DOHH2 (cell line): ENCODE measurements around the gene WTAP.

ENCODE experiments used
- H3F3A ChIP-seq: fragments of 200-600 bp; sonication (generic), shearing (Covaris generic); 2 replicates; pipeline ENCODE4 v1.6.0; 2016; ENCODE audit warnings: antibody characterized with exemption, mild to moderate bottlenecking; ENCODE audit not compliant: control insufficient read depth, insufficient read depth
- H3K27ac ChIP-seq: fragments of 200-600 bp; sonication (generic); 2 replicates; pipeline ENCODE4 v1.5.1; 2014; ENCODE audit warnings: low read depth, mild to moderate bottlenecking, low read length, moderate library complexity
- H3K27me3 ChIP-seq: fragments of 200-600 bp; sonication (generic); 2 replicates; pipeline ENCODE4 v1.6.1; 2014; ENCODE audit warnings: mild to moderate bottlenecking, low read length, mixed read lengths; ENCODE audit not compliant: control insufficient read depth
- H3K36me3 ChIP-seq: fragments of 200-600 bp; sonication (generic); 2 replicates; pipeline ENCODE4 v1.6.1; 2014; ENCODE audit warnings: mild to moderate bottlenecking, low read length, moderate library complexity, mixed read lengths; ENCODE audit not compliant: control insufficient read depth
- H3K4me1 ChIP-seq: fragments of 200-600 bp; sonication (generic); 2 replicates; pipeline ENCODE4 v1.6.1; 2014; ENCODE audit warnings: mild to moderate bottlenecking, low read length, mixed read lengths; ENCODE audit not compliant: control insufficient read depth
- H3K4me2 ChIP-seq: fragments of 200-600 bp; sonication (generic); 2 replicates; pipeline ENCODE4 v1.6.0; 2014; ENCODE audit warnings: mild to moderate bottlenecking, low read length, moderate library complexity
- H3K4me3 ChIP-seq: fragments of 200-600 bp; sonication (generic); 2 replicates; pipeline ENCODE4 v1.5.1; 2014; ENCODE audit warnings: mild to moderate bottlenecking, low read length, mixed read lengths
- H3K79me2 ChIP-seq: fragments of 200-600 bp; sonication (generic); 2 replicates; pipeline ENCODE4 v1.6.1; 2014; ENCODE audit warnings: mild to moderate bottlenecking, low read length, mixed read lengths; ENCODE audit not compliant: control insufficient read depth
- H3K9me2 ChIP-seq: fragments of 200-600 bp; sonication (generic); replicated peaks from 2 replicates; pipeline ENCODE4 v1.6.1; 2014; ENCODE audit warnings: mild to moderate bottlenecking, low read length, mixed read lengths; ENCODE audit not compliant: control insufficient read depth
- H3K9me3 ChIP-seq: fragments of 200-600 bp; sonication (generic); 2 replicates; pipeline ENCODE4 v1.6.1; 2014; ENCODE audit warnings: antibody characterized with exemption, low read length, mixed read lengths; ENCODE audit not compliant: control insufficient read depth, insufficient read depth
- H4K20me1 ChIP-seq: fragments of 200-600 bp; sonication (generic); 2 replicates; pipeline ENCODE4 v1.6.0; 2014; ENCODE audit warnings: low read depth, mild to moderate bottlenecking, antibody characterized with exemption, low read length, moderate library complexity; ENCODE audit not compliant: control insufficient read depth, insufficient read depth
- EZH2phosphoT487 ChIP-seq: fragments of 200-600 bp; sonication (generic); IDR thresholded peaks from 2 replicates; pipeline ENCODE4 v1.6.1; 2017; ENCODE audit warnings: borderline replicate concordance, mild to moderate bottlenecking, antibody characterized with exemption, low read length, moderate library complexity, mixed read lengths
- TF ChIP-seq, protein P1 (sequence below): fragments of 200-600 bp; sonication (generic); IDR thresholded peaks from one replicate; pipeline ENCODE4 v1.5.1; 2014; ENCODE audit warnings: antibody characterized with exemption, mild to moderate bottlenecking, low read depth, low read length; ENCODE audit not compliant: poor library complexity, severe bottlenecking

Gene WTAP

DNA sequence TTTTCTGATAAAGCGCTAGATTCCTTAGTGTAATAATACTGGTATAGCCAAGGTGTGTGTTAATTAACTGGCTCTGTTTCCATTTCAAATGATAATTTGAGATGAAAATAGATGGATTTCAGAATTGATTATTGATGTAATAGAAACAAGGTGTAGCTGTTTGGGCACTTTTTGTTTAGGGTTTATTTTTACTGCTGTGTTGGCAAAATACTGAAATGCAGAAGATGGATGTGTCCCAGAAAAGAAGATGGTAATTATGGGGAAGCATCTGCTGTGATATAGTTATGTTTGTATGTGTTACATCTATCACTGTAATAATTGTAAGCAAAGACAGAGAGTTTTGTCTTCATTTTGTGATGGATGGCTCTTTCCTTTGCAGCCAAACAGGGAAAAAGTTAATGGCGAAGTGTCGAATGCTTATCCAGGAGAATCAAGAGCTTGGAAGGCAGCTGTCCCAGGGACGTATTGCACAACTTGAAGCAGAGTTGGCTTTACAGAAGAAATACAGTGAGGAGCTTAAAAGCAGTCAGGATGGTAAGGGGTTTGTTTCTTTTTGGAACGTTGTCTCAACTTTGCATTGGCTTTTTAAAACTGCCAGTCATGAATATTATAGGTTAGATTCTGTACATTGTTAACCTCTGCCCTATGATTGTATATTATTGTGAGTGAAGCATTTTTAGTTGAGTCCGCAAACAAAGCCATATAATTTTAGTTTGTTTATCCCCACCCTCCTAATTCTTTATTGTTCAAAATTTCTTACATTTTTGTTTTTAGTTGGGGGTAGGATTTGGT lies 26.0 kb downstream of the WTAP start:
- Histone ChIP-seq H4K20me1 (no peaks in the 10 kb centered on the region; the same call in 1 of the 2 replicates), H3K36me3 (peaks cover 97% of the 10 kb centered on the region), H3K4me3 (no peak overlapping the region), H3K27ac (no peak overlapping the region), H3K4me1 (no peaks in the 10 kb centered on the region), H3F3A (peaks cover 58% of the 10 kb centered on the region), H3K79me2 (peaks cover 49% of the 10 kb centered on the region), H3K27me3 (no peaks in the 10 kb centered on the region), H3K9me3 (no peaks in the 10 kb centered on the region), H3K4me2 (no peak overlapping the region), H3K9me2 (no peaks in the 10 kb centered on the region)
- TF ChIP-seq, protein P1, sequence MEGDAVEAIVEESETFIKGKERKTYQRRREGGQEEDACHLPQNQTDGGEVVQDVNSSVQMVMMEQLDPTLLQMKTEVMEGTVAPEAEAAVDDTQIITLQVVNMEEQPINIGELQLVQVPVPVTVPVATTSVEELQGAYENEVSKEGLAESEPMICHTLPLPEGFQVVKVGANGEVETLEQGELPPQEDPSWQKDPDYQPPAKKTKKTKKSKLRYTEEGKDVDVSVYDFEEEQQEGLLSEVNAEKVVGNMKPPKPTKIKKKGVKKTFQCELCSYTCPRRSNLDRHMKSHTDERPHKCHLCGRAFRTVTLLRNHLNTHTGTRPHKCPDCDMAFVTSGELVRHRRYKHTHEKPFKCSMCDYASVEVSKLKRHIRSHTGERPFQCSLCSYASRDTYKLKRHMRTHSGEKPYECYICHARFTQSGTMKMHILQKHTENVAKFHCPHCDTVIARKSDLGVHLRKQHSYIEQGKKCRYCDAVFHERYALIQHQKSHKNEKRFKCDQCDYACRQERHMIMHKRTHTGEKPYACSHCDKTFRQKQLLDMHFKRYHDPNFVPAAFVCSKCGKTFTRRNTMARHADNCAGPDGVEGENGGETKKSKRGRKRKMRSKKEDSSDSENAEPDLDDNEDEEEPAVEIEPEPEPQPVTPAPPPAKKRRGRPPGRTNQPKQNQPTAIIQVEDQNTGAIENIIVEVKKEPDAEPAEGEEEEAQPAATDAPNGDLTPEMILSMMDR, result no peak
- TF ChIP-seq EZH2phosphoT487, result no peak

DNA sequence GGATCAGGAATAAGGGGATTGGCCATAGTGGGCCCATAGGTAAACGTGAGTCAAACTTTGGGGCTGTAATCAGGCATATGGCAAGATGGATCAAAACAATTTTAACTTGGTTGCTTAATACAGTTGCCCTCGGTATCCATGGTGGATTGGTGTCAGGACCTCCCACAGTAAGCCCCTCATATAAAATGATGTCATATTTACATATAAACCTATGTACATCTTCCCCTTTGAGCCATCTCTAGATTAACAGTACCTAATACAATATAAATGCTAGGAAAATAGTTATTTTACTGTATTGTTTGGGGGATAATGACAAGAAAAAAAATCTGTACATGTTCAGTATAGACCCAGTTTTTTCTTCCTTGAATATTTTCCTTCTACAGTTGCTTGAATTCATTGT lies 27.1 kb downstream of the WTAP start:
- TF ChIP-seq, protein P1, result no peak
- TF ChIP-seq EZH2phosphoT487, result no peak
- Histone ChIP-seq H3K4me3 (no peak overlapping the region), H3K27me3 (no peaks in the 10 kb centered on the region), H3K4me1 (no peaks in the 10 kb centered on the region), H3K9me3 (no peaks in the 10 kb centered on the region), H3K36me3 (peaks cover 92% of the 10 kb centered on the region), H3K4me2 (no peak overlapping the region), H3K27ac (no peak overlapping the region), H3F3A (peaks cover 65% of the 10 kb centered on the region), H4K20me1 (no peaks in the 10 kb centered on the region; the same call in 1 of the 2 replicates), H3K79me2 (peaks cover 44% of the 10 kb centered on the region), H3K9me2 (no peaks in the 10 kb centered on the region)

DNA sequence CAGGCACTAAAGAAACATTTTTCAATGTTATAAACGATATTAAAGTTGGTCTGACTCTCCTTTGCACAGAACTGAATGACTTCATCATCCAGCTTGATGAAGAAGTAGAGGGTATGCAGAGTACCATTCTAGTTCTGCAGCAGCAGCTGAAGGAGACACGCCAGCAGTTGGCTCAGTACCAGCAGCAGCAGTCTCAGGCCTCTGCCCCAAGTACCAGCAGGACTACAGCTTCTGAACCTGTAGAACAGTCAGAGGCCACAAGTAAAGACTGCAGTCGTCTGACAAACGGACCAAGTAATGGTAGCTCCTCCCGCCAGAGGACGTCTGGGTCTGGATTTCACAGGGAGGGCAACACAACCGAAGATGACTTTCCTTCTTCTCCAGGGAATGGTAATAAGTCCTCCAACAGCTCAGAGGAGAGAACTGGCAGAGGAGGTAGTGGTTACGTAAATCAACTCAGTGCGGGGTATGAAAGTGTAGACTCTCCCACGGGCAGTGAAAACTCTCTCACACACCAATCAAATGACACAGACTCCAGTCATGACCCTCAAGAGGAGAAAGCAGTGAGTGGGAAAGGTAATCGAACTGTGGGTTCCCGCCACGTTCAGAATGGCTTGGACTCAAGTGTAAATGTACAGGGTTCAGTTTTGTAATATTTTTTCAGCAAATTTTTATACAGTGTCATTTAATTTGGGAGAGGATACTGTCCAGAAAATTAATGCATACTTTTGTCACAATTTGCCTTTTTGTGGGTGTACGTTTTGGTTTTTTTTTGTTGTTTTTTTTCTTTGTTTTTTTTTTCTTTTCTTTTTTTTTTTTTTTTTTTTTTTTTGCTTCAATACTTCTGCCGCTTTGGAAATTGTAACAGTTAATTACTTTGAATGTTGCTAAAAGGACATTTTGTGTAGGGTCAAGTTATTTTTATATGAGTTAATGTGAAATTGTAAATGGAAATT lies 27.9 kb downstream of the WTAP start:
- no peak overlapping the region for H3K4me3 ChIP-seq
- H3K27me3 ChIP-seq, result no peaks in the 10 kb centered on the region
- H3F3A ChIP-seq, result peaks cover 71% of the 10 kb centered on the region
- H3K79me2 ChIP-seq, result peaks cover 39% of the 10 kb centered on the region
- no peaks in the 10 kb centered on the region for H3K9me2 ChIP-seq
- H3K36me3 ChIP-seq, result peaks cover 85% of the 10 kb centered on the region
- no peak for TF ChIP-seq EZH2phosphoT487
- TF ChIP-seq, protein P1, result no peak
- no peak overlapping the region for H3K27ac ChIP-seq
- no peak overlapping the region for H3K4me2 ChIP-seq
- peaks cover 5% of the 10 kb centered on the region for H3K4me1 ChIP-seq
- no peaks in the 10 kb centered on the region; the same call in 1 of the 2 replicates for H4K20me1 ChIP-seq
- no peaks in the 10 kb centered on the region for H3K9me3 ChIP-seq
